ENCODE results near the gene COL4A4. TPM values are rescaled to one million over a fixed set of nuclear protein-coding genes. Genes with fewer than 3 reads are reported as not detected.

COL4A4 gene
- total RNA-seq, 1 donor = 0.36 TPM

DNA sequence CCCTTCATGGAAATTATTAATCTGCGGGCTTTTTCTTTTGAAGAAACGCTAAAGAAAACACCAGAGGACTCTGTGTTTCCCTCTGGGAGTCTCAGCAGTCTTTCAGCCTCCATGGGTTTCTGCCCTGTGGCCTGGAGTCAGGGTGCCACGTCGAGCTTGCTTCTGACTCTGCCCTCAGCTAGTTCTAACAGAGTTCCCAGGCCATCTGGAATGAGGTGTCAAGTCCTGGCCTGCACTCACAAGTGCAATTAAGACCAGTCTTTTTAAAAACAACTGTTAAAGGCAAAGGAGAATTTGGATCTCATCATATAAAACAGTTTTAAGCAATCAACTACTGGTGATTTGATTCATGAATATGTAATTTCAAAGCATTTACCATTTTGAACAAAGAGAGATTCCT is 170.8 kb downstream of the COL4A4 start:
- Histone ChIP-seq H3K4me1 (ENCODE audit: insufficient read depth, low read length) (peaks cover 19% of the 10 kb centered on the region), H3K27ac (ENCODE audit: low read depth, low read length) (no peak overlapping the region), H3K36me3 (ENCODE audit: insufficient read depth, low read length) (no peaks in the 10 kb centered on the region), H3K79me2 (ENCODE audit: insufficient read depth, low read length) (no peaks in the 10 kb centered on the region), H3K4me2 (ENCODE audit: insufficient read depth, low read length) (no peak overlapping the region), H3K27me3 (ENCODE audit: insufficient read depth, low read length) (no peaks in the 10 kb centered on the region), H4K20me1 (ENCODE audit: insufficient read depth, low read length) (no peaks in the 10 kb centered on the region), H3K9me3 (ENCODE audit: low read depth, low read length) (no peaks in the 10 kb centered on the region), H3K4me3 (ENCODE audit: insufficient read depth, low read length) (no peak overlapping the region), H2AFZ (ENCODE audit: low read length) (no peak overlapping the region)
- no peak for DNase-seq (ENCODE audit: insufficient read length, low spot score, missing footprints)
- TF ChIP-seq CTCF (IDR thresholded peaks at IDR 0.05; ENCODE audit: extremely low read depth, low read depth, low read length) = no peak

GRCh38 chr2:226991663-226992062 is 172.3 kb downstream of the COL4A4 start:
- Histone ChIP-seq H3K27me3 (ENCODE audit: insufficient read depth, low read length) (no peaks in the 10 kb centered on the region), H3K27ac (ENCODE audit: low read depth, low read length) (no peak overlapping the region), H3K79me2 (ENCODE audit: insufficient read depth, low read length) (no peaks in the 10 kb centered on the region), H2AFZ (ENCODE audit: low read length) (no peak overlapping the region), H3K4me1 (ENCODE audit: insufficient read depth, low read length) (peaks cover 19% of the 10 kb centered on the region), H3K4me2 (ENCODE audit: insufficient read depth, low read length) (no peak overlapping the region), H3K36me3 (ENCODE audit: insufficient read depth, low read length) (no peaks in the 10 kb centered on the region), H3K4me3 (ENCODE audit: insufficient read depth, low read length) (no peak overlapping the region), H3K9me3 (ENCODE audit: low read depth, low read length) (no peaks in the 10 kb centered on the region), H4K20me1 (ENCODE audit: insufficient read depth, low read length) (no peaks in the 10 kb centered on the region)
- TF ChIP-seq CTCF (IDR thresholded peaks at IDR 0.05; ENCODE audit: extremely low read depth, low read depth, low read length) = no peak
- no peak for DNase-seq (ENCODE audit: insufficient read length, low spot score, missing footprints)

- H3K27me3 ChIP-seq (ENCODE audit: insufficient read depth, low read length) = no peaks in the 10 kb centered on the region
- DNase-seq (ENCODE audit: insufficient read length, low spot score, missing footprints) = no peak
- H3K79me2 ChIP-seq (ENCODE audit: insufficient read depth, low read length) = no peaks in the 10 kb centered on the region
- H3K27ac ChIP-seq (ENCODE audit: low read depth, low read length) = no peak overlapping the region
- H4K20me1 ChIP-seq (ENCODE audit: insufficient read depth, low read length) = no peaks in the 10 kb centered on the region
- peak overlapping the region; percentile 54 for H3K4me2 ChIP-seq (ENCODE audit: insufficient read depth, low read length)
- H2AFZ ChIP-seq (ENCODE audit: low read length) = no peak overlapping the region
- TF ChIP-seq CTCF (IDR thresholded peaks at IDR 0.05; ENCODE audit: extremely low read depth, low read depth, low read length) = no peak
- H3K9me3 ChIP-seq (ENCODE audit: low read depth, low read length) = no peaks in the 10 kb centered on the region
- H3K36me3 ChIP-seq (ENCODE audit: insufficient read depth, low read length) = no peaks in the 10 kb centered on the region
- H3K4me1 ChIP-seq (ENCODE audit: insufficient read depth, low read length) = peaks cover 4% of the 10 kb centered on the region
- H3K4me3 ChIP-seq (ENCODE audit: insufficient read depth, low read length) = no peak overlapping the region
Observed at GRCh38 chr2:226985583-226985946, 178.4 kb downstream of the COL4A4 start.

GRCh38 chr2:226984750-226985582 is 179.0 kb downstream of the COL4A4 start:
- H3K27ac ChIP-seq (ENCODE audit: low read depth, low read length) = no peak overlapping the region
- DNase-seq (ENCODE audit: insufficient read length, low spot score, missing footprints) = peak; percentile 79
- TF ChIP-seq CTCF (IDR thresholded peaks at IDR 0.05; ENCODE audit: extremely low read depth, low read depth, low read length) = peak; percentile 72
- H3K36me3 ChIP-seq (ENCODE audit: insufficient read depth, low read length) = no peaks in the 10 kb centered on the region
- no peaks in the 10 kb centered on the region for H3K27me3 ChIP-seq (ENCODE audit: insufficient read depth, low read length)
- no peaks in the 10 kb centered on the region for H4K20me1 ChIP-seq (ENCODE audit: insufficient read depth, low read length)
- peak overlapping the region; percentile 54 for H3K4me2 ChIP-seq (ENCODE audit: insufficient read depth, low read length)
- H3K4me1 ChIP-seq (ENCODE audit: insufficient read depth, low read length) = peaks cover 4% of the 10 kb centered on the region
- H2AFZ ChIP-seq (ENCODE audit: low read length) = no peak overlapping the region
- no peaks in the 10 kb centered on the region for H3K9me3 ChIP-seq (ENCODE audit: low read depth, low read length)
- H3K79me2 ChIP-seq (ENCODE audit: insufficient read depth, low read length) = no peaks in the 10 kb centered on the region
- no peak overlapping the region for H3K4me3 ChIP-seq (ENCODE audit: insufficient read depth, low read length)

All from osteoblast (primary cell).